ENCODE measurements around the gene RAMP2.

DNA sequence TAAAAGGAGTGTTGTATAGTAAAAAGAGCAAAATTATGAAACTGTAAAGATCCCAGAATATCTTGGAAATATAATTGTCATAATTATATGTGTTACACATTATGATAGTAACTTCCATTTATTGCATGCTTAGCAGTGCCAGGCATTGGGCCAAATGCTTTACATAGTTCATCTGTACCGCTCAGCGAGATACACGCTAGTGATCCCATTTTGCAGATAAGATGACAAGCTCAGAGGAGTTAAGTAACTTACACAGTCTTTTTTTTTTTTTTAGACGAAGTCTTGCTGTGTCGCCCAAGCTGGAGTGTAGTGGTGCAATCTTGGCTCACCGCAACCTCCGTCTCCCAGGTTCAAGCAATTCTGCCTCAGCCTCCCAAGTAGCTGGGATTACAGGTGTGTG is 9.4 kb upstream of the RAMP2 start:
- TF ChIP-seq ZNF274 (IDR thresholded peaks at IDR 0.05; ENCODE audit: low read depth, low read length): no peak
- TF ChIP-seq YY1 (IDR thresholded peaks at IDR 0.05; ENCODE audit: insufficient read depth, insufficient read length): no peak
- TF ChIP-seq SUZ12 (IDR thresholded peaks at IDR 0.05; ENCODE audit: extremely low read depth, insufficient read depth, insufficient read length): no peak

Data from NT2/D1 (cell line).